B cell (primary cell): ENCODE data around the gene AQP6. TPM values are rescaled to one million over a fixed set of nuclear protein-coding genes. Genes with fewer than 3 reads are reported as not detected.

Source experiments
- ATAC-seq: fragments of 200-7000 bp; cut with Tn5 transposase; one replicate; pipeline ENCODE4 v1.10.0; 2021; ENCODE audit warnings: low read depth, mild to moderate bottlenecking, moderate number of reproducible peaks, moderate library complexity
- CTCF ChIA-PET: fragments of 350-600 bp; sonication (Branson Sonifier 250); formaldehyde crosslinking; loops from one replicate; lab custom pipeline; 2021; ENCODE audit warnings: antibody characterized with exemption, inconsistent platforms; lab: Charles Lee
- POLR2A ChIA-PET: fragments of 350-600 bp; sonication (Branson Sonifier 250); formaldehyde crosslinking; loops from one replicate; lab custom pipeline; 2021; ENCODE audit warnings: antibody characterized with exemption; lab: Charles Lee
- DNase-seq: peaks from one replicate; pipeline ENCODE4 v3.0.0; 2013
- H2AFZ ChIP-seq: 2 replicates; pipeline ENCODE4 v1.6.1; 2012; ENCODE audit warnings: mild to moderate bottlenecking, low read depth, low read length; ENCODE audit not compliant: insufficient read depth, poor library complexity, severe bottlenecking
- H3K27ac ChIP-seq, 2 donors: 1 replicate in 1 of 2; 2 replicates in 1 of 2; pipeline ENCODE4 v1.5.1; 2012 to 2013; ENCODE audit warnings: low read length in 2 of 2, mild to moderate bottlenecking in 2 of 2, moderate library complexity in 1 of 2
- H3K27me3 ChIP-seq, 4 experiments: fragments of 200-600 bp in 1 of 4; sonication (generic) in 1 of 4; replicated peaks in 1 of 4; 1 replicate in 2 of 4; 2 replicates in 2 of 4; pipeline versions ENCODE4 v1.6.1 to v1.7.0; 2013 to 2016; ENCODE audit warnings: low read length in 3 of 4, mild to moderate bottlenecking in 2 of 4, mixed read lengths in 1 of 4, moderate library complexity in 1 of 4; ENCODE audit not compliant: insufficient read depth in 4 of 4, control insufficient read depth in 3 of 4; ENCODE audit errors: control extremely low read depth in 1 of 4
- H3K36me3 ChIP-seq, 2 experiments: replicated peaks in 1 of 2; 1 replicate in 1 of 2; 2 replicates in 1 of 2; pipeline versions ENCODE4 v1.6.1 to v1.7.1; 2013; ENCODE audit warnings: low read length in 1 of 2; ENCODE audit not compliant: insufficient read depth in 2 of 2, control insufficient read depth in 1 of 2; ENCODE audit errors: control extremely low read depth in 1 of 2, extremely low read depth in 1 of 2
- H3K4me1 ChIP-seq, 2 donors: fragments of 200-600 bp in 1 of 2; sonication (generic) in 1 of 2; 1 replicate in 1 of 2; 2 replicates in 1 of 2; pipeline versions ENCODE4 v1.5.1 to v1.6.1; 2013 to 2017; ENCODE audit warnings: low read length in 2 of 2; ENCODE audit not compliant: control insufficient read depth in 2 of 2, insufficient read depth in 2 of 2
- H3K4me2 ChIP-seq: replicated peaks from 2 replicates; pipeline ENCODE3; 2012; ENCODE audit warnings: mild to moderate bottlenecking, low read depth, low read length; ENCODE audit not compliant: poor library complexity, severe bottlenecking
- H3K4me3 ChIP-seq, 5 experiments: fragments of 200-600 bp in 1 of 5; sonication (generic) in 1 of 5; 1 replicate in 3 of 5; 2 replicates in 2 of 5; pipeline versions ENCODE4 v1.5.1 to v1.7.0; 2011 to 2016; ENCODE audit warnings: low read length in 4 of 5, mild to moderate bottlenecking in 4 of 5, low read depth in 2 of 5, control low read depth in 1 of 5, moderate library complexity in 1 of 5; ENCODE audit not compliant: insufficient read depth in 1 of 5; ENCODE audit errors: control extremely low read depth in 1 of 5, extremely low read depth in 1 of 5
- H3K79me2 ChIP-seq: fragments of 200-600 bp; sonication (generic); one replicate; pipeline ENCODE4 v1.6.0; 2016; ENCODE audit warnings: low read length; ENCODE audit not compliant: control insufficient read depth, insufficient read depth
- H3K9ac ChIP-seq: fragments of 200-600 bp; sonication (generic); 2 replicates; pipeline ENCODE4 v1.6.1; 2017; ENCODE audit warnings: mild to moderate bottlenecking, low read length, moderate library complexity
- H3K9me3 ChIP-seq, 3 donors: one replicate each; pipeline versions ENCODE4 v1.6.1 to v1.7.1; 2013; ENCODE audit warnings: low read length in 2 of 3; ENCODE audit not compliant: control insufficient read depth in 2 of 3, insufficient read depth in 1 of 3; ENCODE audit errors: control extremely low read depth in 1 of 3
- H4K20me1 ChIP-seq: 2 replicates; pipeline ENCODE4 v1.6.0; 2012; ENCODE audit warnings: mild to moderate bottlenecking, low read length; ENCODE audit not compliant: insufficient read depth, control insufficient read depth, poor library complexity, severe bottlenecking
- H3K27ac Mint-ChIP-seq: one replicate; pipeline ENCODE4 v1.8.0; 2021; ENCODE audit warnings: mixed read lengths
- H3K27me3 Mint-ChIP-seq: one replicate; pipeline ENCODE4 v1.8.0; 2021; ENCODE audit warnings: mixed read lengths
- H3K4me1 Mint-ChIP-seq: one replicate; pipeline ENCODE4 v1.8.0; 2021; ENCODE audit warnings: mixed read lengths
- H3K4me3 Mint-ChIP-seq: one replicate; pipeline ENCODE4 v1.8.0; 2021; ENCODE audit warnings: mixed read lengths
- H3K9me3 Mint-ChIP-seq: one replicate; pipeline ENCODE4 v1.8.0; 2022; ENCODE audit warnings: mixed read lengths; ENCODE audit not compliant: insufficient read depth
- EZH2 ChIP-seq: IDR thresholded peaks from 2 replicates; pipeline ENCODE4 v1.6.1; 2012; ENCODE audit warnings: borderline replicate concordance, low read depth, mild to moderate bottlenecking, moderate library complexity, low read length; ENCODE audit not compliant: insufficient read depth, poor library complexity, severe bottlenecking
- WGBS: methylation state at CpG from one replicate; pipeline ENCODE4 v1.1.5; 2013; ENCODE audit warnings: missing lambda C conversion rate; ENCODE audit not compliant: insufficient coverage; 5-methylcytosine and 5-hydroxymethylcytosine counted together
- intact Hi-C: fragments of 100-400 bp; cut with micrococcal nuclease; formaldehyde crosslinking; loops from one replicate; pipeline ENCODE4 v1.10.0; 2022
- polyA plus RNA-seq: library from polyadenylated mRNA; depleted of rRNA; stranded (reverse); fragments of >200 nt; gene quantifications from 2 replicates; pipeline ENCODE4 v1.2.3, GENCODE V29; 2012
- total RNA-seq, 2 donors: library from RNA; stranded (reverse); fragments of 120-200 nt in 1 of 2; gene quantifications; 1 replicate in 1 of 2; 2 replicates in 1 of 2; pipeline versions ENCODE4 v1.2.3 to v1.2.4, GENCODE V29; 2013 to 2022
- TF ChIP-seq, protein P1 (sequence below): fragments of 200-600 bp; IDR thresholded peaks from one replicate; pipeline ENCODE4 v1.8.0; 2022; ENCODE audit warnings: antibody characterized with exemption, mild to moderate bottlenecking

AQP6 gene
- total and polyA plus RNA-seq, 2 donors (not counting 1 experiment from before 2014, with no cell fraction given), result not detected

DNA sequence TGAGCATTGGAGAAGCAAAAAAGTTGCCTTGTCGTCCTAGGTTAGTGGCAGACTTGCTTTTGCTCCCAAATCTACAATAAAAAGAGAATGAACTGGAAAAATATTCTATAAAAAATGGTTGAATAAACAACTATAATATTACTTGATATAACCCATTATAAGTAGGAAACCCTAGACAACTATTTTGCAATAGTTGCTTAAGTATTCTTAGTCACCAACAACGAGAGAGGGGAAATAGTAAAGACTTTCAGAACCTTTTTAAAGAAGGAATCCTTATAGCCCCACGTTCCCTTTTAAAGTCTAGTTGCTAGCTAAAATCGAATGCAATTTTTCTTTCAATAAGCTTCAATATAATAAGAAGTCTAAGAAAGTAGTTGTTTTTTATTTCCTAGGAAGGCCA lies 17.5 kb downstream of the AQP6 start:
- Histone ChIP-seq H3K27me3 (no peaks in the 10 kb centered on the region), H3K4me2 (no peak overlapping the region), H3K36me3 (peaks cover 9 to 26% of the 10 kb centered on the region in 2 experiments), H4K20me1 (no peaks in the 10 kb centered on the region), H3K27ac (no peak overlapping the region), H3K4me1 (no peaks in the 10 kb centered on the region), H3K4me3 (no peak overlapping the region), H3K9me3 (no peaks in the 10 kb centered on the region), H2AFZ (no peak overlapping the region), H3K79me2 (no peaks in the 10 kb centered on the region), H3K9ac (no peak overlapping the region)
- ChIA-PET POLR2A (no interaction called here), CTCF (interaction anchor here (0.6 to 2.8 kb wide), 5 partner anchors 8 to 66 kb away, joined by 3 to 9 read pairs (median 3); no protein-coding TSS in a partner anchor)
- no peaks in the 10 kb centered on the region for H3K9me3 Mint-ChIP-seq
- H3K4me3 Mint-ChIP-seq, result no peak overlapping the region
- TF ChIP-seq, protein P1, sequence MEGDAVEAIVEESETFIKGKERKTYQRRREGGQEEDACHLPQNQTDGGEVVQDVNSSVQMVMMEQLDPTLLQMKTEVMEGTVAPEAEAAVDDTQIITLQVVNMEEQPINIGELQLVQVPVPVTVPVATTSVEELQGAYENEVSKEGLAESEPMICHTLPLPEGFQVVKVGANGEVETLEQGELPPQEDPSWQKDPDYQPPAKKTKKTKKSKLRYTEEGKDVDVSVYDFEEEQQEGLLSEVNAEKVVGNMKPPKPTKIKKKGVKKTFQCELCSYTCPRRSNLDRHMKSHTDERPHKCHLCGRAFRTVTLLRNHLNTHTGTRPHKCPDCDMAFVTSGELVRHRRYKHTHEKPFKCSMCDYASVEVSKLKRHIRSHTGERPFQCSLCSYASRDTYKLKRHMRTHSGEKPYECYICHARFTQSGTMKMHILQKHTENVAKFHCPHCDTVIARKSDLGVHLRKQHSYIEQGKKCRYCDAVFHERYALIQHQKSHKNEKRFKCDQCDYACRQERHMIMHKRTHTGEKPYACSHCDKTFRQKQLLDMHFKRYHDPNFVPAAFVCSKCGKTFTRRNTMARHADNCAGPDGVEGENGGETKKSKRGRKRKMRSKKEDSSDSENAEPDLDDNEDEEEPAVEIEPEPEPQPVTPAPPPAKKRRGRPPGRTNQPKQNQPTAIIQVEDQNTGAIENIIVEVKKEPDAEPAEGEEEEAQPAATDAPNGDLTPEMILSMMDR, result no peak
- TF ChIP-seq EZH2, result no peak
- H3K27ac Mint-ChIP-seq, result no peak overlapping the region
- no peaks in the 10 kb centered on the region for H3K27me3 Mint-ChIP-seq
- DNase-seq, result no peak
- ATAC-seq, result no peak
- intact Hi-C loops, result no loop called here
- no peaks in the 10 kb centered on the region for H3K4me1 Mint-ChIP-seq
- no CpG with 5 or more reads among the region's 4 CpGs for WGBS

DNA sequence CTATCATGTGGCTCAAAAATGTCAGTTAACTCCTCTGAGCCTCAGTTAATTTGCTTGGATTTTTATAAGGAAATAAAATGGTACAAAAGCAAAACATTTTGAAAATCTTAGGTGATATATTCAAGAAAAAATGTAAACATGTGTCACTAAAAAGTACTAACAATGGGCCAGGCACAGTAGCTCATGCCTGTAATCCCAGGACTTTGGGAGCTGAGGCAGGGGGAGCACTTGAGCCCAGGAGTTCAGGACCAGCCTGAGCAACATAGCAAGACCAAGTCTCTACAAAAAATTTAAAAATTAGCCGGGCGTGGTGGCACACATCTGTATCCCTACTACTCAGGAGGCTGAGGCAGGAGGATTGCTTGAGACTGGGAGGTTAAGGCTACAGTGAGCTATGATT lies 25.7 kb downstream of the AQP6 start:
- no peaks in the 10 kb centered on the region for H3K27me3 ChIP-seq
- no peak overlapping the region for H3K4me3 ChIP-seq
- DNase-seq (no peak), ATAC-seq (no peak)
- Mint-ChIP-seq H3K9me3 (no peaks in the 10 kb centered on the region), H3K27ac (no peak overlapping the region), H3K27me3 (no peaks in the 10 kb centered on the region), H3K4me3 (no peak overlapping the region), H3K4me1 (no peaks in the 10 kb centered on the region)
- no peaks in the 10 kb centered on the region for H3K9me3 ChIP-seq
- CTCF ChIA-PET, result interaction anchor here (0.7 kb wide), 1 partner anchor 50 kb away, joined by 4 read pairs; no protein-coding TSS in a partner anchor
- WGBS, result no CpG with 5 or more reads among the region's 2 CpGs
- H4K20me1 ChIP-seq, result no peaks in the 10 kb centered on the region
- H3K36me3 ChIP-seq, result peaks cover 2 to 12% of the 10 kb centered on the region in 2 experiments
- no peaks in the 10 kb centered on the region for H3K4me1 ChIP-seq
- no peak overlapping the region for H3K9ac ChIP-seq
- TF ChIP-seq, protein P1, result no peak
- no peaks in the 10 kb centered on the region for H3K79me2 ChIP-seq
- POLR2A ChIA-PET, result no interaction called here
- H2AFZ ChIP-seq, result no peak overlapping the region
- H3K4me2 ChIP-seq, result no peak overlapping the region
- H3K27ac ChIP-seq, result no peak overlapping the region
- intact Hi-C loops, result no loop called here
